T1000 (cell line): ENCODE data around the gene PRM1.

Source experiments
- DNase-seq: peaks from one replicate; lab custom pipeline; 2025; ENCODE audit warnings: mixed read lengths; lab: John Stamatoyannopoulos, UW

Gene PRM1

GRCh38 chr16:11253995-11254912 is 26.9 kb downstream of the PRM1 start:
- no peak for DNase-seq

- DNase-seq = no peak
Observed at GRCh38 chr16:11253009-11253994, 27.8 kb downstream of the PRM1 start.

- DNase-seq = no peak
Observed at GRCh38 chr16:11252482-11252931, 28.6 kb downstream of the PRM1 start.

- DNase-seq = no peak
Observed at GRCh38 chr16:11251525-11252481, 29.3 kb downstream of the PRM1 start.

GRCh38 chr16:11250786-11251524 is 30.2 kb downstream of the PRM1 start:
- DNase-seq = no peak

GRCh38 chr16:11250091-11250785 is 30.9 kb downstream of the PRM1 start:
- DNase-seq = no peak

GRCh38 chr16:11249233-11250061 is 31.7 kb downstream of the PRM1 start:
- DNase-seq = no peak

- DNase-seq = no peak
Observed at GRCh38 chr16:11248133-11248532, 33.0 kb downstream of the PRM1 start.

GRCh38 chr16:11245988-11246387 is 35.1 kb downstream of the PRM1 start:
- no peak for DNase-seq

- no peak for DNase-seq
Observed at GRCh38 chr16:11245222-11245737, 35.9 kb downstream of the PRM1 start.

- no peak for DNase-seq
Observed at GRCh38 chr16:11242658-11243057, 38.5 kb downstream of the PRM1 start.

GRCh38 chr16:11241480-11242204 is 39.5 kb downstream of the PRM1 start:
- no peak for DNase-seq

- DNase-seq = no peak
Observed at GRCh38 chr16:11240636-11241473, 40.3 kb downstream of the PRM1 start.

GRCh38 chr16:11239644-11240632 is 41.2 kb downstream of the PRM1 start:
- no peak for DNase-seq

GRCh38 chr16:11238272-11239202 is 42.6 kb downstream of the PRM1 start:
- DNase-seq = no peak
